PFSK-1 (cell line): ENCODE data around the gene NUDT3.

Source experiments
- POLR2AphosphoS5 ChIP-seq: IDR thresholded peaks from 2 replicates; pipeline ENCODE4 v1.6.1; 2012; ENCODE audit warnings: low read depth, mild to moderate bottlenecking, control low read depth, low read length, moderate library complexity
- REST ChIP-seq, 2 experiments: IDR thresholded peaks; 2 replicates each; pipeline versions ENCODE4 v1.6.1 to v1.8.0; 2011 to 2012; ENCODE audit warnings: low read depth in 2 of 2, low read length in 2 of 2, control low read depth in 1 of 2, inconsistent platforms in 1 of 2, mild to moderate bottlenecking in 1 of 2, moderate library complexity in 1 of 2; ENCODE audit not compliant: insufficient read depth in 1 of 2

- TF ChIP-seq POLR2AphosphoS5 (no peak), REST (IDR thresholded peaks at IDR 0.05; ENCODE audit: insufficient read depth in 1 of 2, low read depth in 2 of 2, low read length in 2 of 2) (no peak)
These were observed 99.5 kb downstream of the NUDT3 start for GRCh38 chr6:34292954-34293353.
